SIG-M5 treated with dmso at 0.1 percent for 504 hours (cell line): ENCODE data around the gene CD180.

Experiments
- DNase-seq: peaks from one replicate; lab custom pipeline; 2025; ENCODE audit not compliant: unreplicated experiment; lab: John Stamatoyannopoulos, UW

The CD180 gene

GRCh38 chr5:67214036-67214435 lies 17.4 kb upstream of the CD180 start:
- DNase-seq: no peak

GRCh38 chr5:67211926-67212325 lies 15.3 kb upstream of the CD180 start:
- DNase-seq: no peak

- peak; percentile 76 for DNase-seq
Measured at GRCh38 chr5:67209141-67209771, 12.7 kb upstream of the CD180 start.

GRCh38 chr5:67208403-67208802 lies 11.8 kb upstream of the CD180 start:
- no peak for DNase-seq

DNA sequence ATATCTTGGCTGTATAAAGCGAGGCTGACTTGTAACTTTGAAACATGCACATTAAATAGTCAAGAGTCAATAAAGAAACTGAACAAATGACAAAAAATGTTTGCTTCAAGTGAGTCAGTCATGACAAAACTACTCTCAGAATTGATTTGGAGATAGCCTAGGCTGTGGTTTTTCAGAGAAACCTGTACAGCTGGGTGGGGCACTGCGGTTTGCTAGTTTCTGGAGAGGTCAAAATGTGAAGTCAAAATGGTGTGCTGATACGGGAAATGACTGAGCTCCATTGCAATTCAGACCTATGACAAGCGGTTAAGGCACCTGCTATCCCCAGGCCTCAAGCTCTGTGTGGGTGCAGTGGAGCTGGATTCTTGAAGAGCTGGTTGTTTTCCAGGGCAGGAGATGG lies 10.3 kb upstream of the CD180 start:
- peak; percentile 90 for DNase-seq

DNA sequence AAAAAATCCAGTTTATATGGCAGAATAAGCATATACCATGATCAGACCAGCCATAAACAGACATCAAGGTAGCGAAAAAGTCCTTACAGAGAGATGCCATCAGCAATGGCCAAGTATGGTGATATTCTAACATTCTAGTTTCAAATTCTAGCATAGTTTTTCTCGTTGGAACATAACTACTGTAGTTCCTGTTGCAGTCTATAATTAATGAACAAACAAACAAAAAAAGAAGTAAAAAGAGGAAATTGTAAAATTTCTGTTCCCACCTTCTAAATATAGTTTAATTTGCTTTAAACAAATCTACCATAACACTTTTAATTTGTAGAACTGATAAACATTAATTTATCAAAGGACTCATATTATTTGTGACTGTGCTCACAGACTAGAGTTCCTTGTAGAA lies 9.9 kb upstream of the CD180 start:
- DNase-seq: no peak

DNA sequence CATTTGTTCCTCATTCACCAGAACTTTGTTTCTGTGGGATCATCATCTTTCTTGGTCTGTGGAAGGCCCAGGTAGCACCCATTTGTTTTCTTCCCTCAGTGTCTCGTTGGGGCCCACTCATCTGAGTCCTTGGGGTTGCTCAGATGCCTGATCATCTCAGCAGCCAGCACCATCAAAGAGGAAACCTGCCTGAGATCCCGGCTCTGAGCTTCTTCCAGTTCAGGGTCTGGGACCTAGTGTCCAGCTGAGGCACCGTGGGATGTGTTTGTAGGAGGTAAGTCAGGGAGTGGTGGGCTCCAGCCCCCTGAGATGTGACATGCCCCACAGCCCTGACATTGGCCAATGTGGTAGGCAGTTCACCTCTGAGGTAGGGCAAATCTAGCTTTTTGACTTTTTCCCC lies 9.4 kb upstream of the CD180 start:
- DNase-seq: no peak

- DNase-seq: no peak
Measured at GRCh38 chr5:67204821-67205220, 8.2 kb upstream of the CD180 start.

DNA sequence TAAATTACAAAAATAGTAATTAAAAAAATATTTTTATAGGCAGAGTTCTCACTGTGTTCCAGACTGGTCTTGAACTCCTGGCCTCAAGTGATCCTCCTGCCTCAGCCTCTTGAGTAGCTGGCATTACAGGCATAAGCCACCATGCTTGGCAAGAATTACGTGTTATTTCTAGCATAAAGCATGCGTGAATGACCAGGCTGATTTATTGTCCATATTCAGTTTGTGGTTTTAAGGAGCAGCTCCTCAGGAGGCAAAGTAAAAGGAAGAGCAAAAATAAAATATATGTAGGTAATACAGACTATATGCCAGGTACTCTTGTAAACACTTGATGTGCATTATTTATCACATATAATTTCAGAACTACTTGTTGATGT lies 7.1 kb upstream of the CD180 start:
- no peak for DNase-seq

GRCh38 chr5:67202828-67203227 lies 6.2 kb upstream of the CD180 start:
- DNase-seq: peak; percentile 88

- no peak for DNase-seq
Measured at GRCh38 chr5:67201897-67202549, 5.4 kb upstream of the CD180 start.

GRCh38 chr5:67200809-67201562 lies 4.4 kb upstream of the CD180 start:
- DNase-seq: no peak

- DNase-seq: no peak
Measured at GRCh38 chr5:67199859-67200258, 3.3 kb upstream of the CD180 start.

- no peak for DNase-seq
Measured at GRCh38 chr5:67198917-67199316, 2.3 kb upstream of the CD180 start.

DNA sequence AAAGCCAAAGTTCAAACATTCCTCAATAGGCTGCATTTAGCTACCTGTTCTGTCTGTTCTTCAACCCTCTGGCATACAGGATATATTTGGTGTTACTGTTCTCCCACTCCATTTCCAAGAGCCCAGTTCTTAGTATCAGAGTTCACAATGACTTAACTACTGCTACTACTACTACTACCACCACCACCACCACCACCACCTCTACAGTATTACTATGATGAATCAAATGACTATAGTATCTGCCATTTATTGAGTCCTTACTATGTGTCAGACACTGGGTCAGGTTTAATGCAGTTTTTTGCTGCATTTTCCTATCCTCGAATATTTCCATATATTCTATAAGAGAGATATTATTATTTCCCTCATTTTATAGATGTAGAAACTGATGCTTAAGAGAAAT lies 937 bp upstream of the CD180 start:
- DNase-seq: no peak

DNA sequence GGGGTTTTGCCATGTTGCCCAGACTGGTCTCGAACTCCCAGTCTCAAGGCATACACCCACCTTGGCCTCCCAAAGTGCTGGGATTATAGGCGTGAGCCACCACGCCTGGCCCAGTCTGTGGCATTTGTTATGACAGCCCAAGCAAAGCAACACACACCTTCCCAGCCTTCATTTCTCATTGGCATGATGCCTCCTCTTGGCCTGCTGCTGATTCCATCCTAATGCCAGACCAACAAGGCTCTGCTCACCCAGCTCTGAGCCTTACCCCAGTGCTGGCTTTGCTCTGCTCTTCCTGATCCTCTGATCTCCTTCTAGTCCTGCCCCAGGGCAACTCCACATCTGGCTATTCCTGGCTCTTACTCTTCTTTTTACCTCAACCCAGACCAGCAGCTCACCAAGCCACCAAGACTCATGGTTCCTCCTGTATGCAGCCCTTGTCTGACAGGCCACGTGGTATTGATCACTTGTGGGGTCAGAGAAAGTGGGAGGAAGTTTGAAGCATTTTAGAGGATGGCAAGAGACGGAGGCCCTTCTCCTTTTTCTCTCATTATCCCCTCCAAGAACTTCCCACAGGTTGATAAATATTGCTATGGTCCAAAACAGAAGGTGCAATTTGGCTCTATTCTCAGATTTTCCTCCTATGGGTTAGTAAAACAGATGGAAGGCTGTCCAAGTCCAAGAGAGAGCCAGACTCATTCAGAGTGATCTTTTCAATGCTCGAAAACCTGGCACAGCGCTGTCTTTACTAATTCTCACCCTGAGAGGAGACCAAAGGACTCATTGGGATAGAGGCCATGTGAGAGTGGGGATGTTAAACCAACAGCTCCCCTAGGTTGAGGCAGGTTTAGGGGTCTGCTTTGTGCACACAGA lies 958 bp downstream of the CD180 start:
- DNase-seq: peak; percentile 66

DNA sequence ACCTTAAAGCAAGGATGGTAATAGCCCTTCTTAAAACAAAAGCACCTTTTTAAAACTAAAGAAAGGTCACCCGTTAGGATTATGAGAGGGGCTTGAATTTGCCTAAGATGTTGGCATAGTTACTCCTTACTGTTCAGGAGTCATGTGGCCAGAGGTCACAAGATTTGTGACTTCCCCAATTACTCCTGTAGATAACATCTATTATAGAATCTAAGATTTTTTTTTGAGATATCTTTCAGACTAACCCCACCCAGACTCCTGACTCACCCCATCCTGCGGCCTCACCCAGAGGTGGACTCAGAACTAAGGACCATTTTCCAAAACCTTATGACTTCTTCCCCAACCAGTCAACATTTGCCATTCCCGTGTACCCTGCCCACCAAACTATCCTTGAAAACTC lies 2.4 kb downstream of the CD180 start:
- no peak for DNase-seq

DNA sequence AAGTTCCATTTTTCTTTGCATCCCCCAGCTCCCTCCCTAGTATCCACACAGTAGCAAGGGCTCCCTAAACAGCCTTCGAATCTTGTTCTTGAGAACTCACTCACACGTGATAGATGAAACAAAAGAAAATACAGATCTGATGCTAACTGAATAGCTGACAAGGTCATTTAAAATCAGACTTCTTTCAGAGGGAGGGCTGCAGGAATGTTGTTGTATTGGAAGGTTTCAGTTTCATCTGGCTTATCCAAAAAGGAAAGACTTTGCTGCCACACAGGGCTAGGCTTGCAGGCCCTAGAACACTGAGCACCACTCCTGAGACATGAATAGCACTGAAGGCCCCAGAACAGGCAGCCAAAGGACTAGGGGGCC lies 3.2 kb downstream of the CD180 start:
- DNase-seq: no peak

- peak; percentile 93 for DNase-seq
Measured at GRCh38 chr5:67192719-67193438, 3.7 kb downstream of the CD180 start.

DNA sequence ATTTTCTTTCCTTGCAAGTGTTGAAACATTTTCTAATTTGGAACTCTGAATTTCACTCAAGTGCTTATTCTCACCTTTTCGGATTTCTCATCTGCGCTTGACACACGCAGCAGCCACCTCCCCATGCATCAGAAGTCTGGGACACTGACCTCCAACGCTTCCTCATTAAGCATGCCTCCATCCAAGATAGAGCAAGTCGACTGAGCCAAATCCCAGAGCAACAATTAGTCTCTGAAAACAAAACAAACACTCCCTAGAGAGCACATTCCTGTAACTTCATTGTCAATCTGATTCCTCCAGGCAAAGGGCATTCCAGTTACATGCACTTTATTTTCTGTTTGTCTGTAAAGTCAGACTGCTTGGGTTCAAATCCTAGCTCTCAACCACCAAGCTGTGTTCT lies 5.7 kb downstream of the CD180 start:
- DNase-seq: no peak

- no peak for DNase-seq
Measured at GRCh38 chr5:67190410-67190809, 6.2 kb downstream of the CD180 start.
